WTC11 (cell line): ENCODE data around the gene KBTBD12.
"Not testable (repeated sequence)": the region's sequence is repeated elsewhere in the genome, so short reads cannot be mapped to it uniquely, and the experiment has no call there.

ENCODE experiments used
- ATF1 ChIP-seq: sonication (generic); formaldehyde crosslinking; IDR thresholded peaks from 2 replicates; pipeline ENCODE4 v1.8.1; 2023; ENCODE audit warnings: mild to moderate bottlenecking, moderate library complexity, missing genetic modification reagents
- ATF2 ChIP-seq: sonication (generic); formaldehyde crosslinking; IDR thresholded peaks from 2 replicates; pipeline ENCODE4 v1.8.1; 2022; ENCODE audit warnings: low read depth, missing genetic modification reagents, borderline replicate concordance
- CTCF ChIP-seq: fragments of 200-600 bp; IDR thresholded peaks from 2 replicates; pipeline ENCODE4 v1.8.0; 2022; ENCODE audit warnings: antibody characterized with exemption
- ETV6 ChIP-seq: sonication (generic); formaldehyde crosslinking; IDR thresholded peaks from 2 replicates; pipeline ENCODE4 v1.8.1; 2022; ENCODE audit warnings: mild to moderate bottlenecking, missing genetic modification reagents
- GRHL2 ChIP-seq: fragments of 250-450 bp; sonication (Bioruptor Pico); IDR thresholded peaks from 2 replicates; pipeline ENCODE4 v1.8.0; 2022; ENCODE audit warnings: mild to moderate bottlenecking, moderate library complexity; ENCODE audit not compliant: insufficient replicate concordance, severe bottlenecking
- IRF2 ChIP-seq: sonication (generic); formaldehyde crosslinking; IDR thresholded peaks from 2 replicates; pipeline ENCODE4 v1.8.0; 2022; ENCODE audit warnings: low read depth, missing genetic modification reagents, borderline replicate concordance
- MAX ChIP-seq: sonication (generic); formaldehyde crosslinking; IDR thresholded peaks from 2 replicates; pipeline ENCODE4 v1.8.0; 2022; ENCODE audit warnings: mild to moderate bottlenecking, missing genetic modification reagents
- SMAD4 ChIP-seq: sonication (generic); formaldehyde crosslinking; IDR thresholded peaks from 2 replicates; pipeline ENCODE4 v1.8.0; 2022; ENCODE audit warnings: mild to moderate bottlenecking, missing genetic modification reagents
- TEAD1 ChIP-seq: sonication (generic); formaldehyde crosslinking; IDR thresholded peaks from 2 replicates; pipeline ENCODE4 v1.8.0; 2022; ENCODE audit warnings: mild to moderate bottlenecking, missing genetic modification reagents
- USF1 ChIP-seq: sonication (generic); formaldehyde crosslinking; IDR thresholded peaks from 2 replicates; pipeline ENCODE4 v1.8.0; 2022; ENCODE audit warnings: mild to moderate bottlenecking, missing genetic modification reagents
- ZNF512 ChIP-seq: sonication (generic); formaldehyde crosslinking; IDR thresholded peaks from 2 replicates; pipeline ENCODE4 v1.8.1; 2022; ENCODE audit warnings: missing genetic modification reagents, borderline replicate concordance

- not testable (repeated sequence) for TF ChIP-seq CTCF; GRHL2 (CRISPR knock-in tag); ZNF512 (CRISPR knock-in tag); USF1; IRF2 (CRISPR knock-in tag); ETV6 (CRISPR knock-in tag); SMAD4; MAX (CRISPR knock-in tag); ATF2 (CRISPR knock-in tag); TEAD1 (CRISPR knock-in tag); ATF1 (CRISPR knock-in tag)
Observed at GRCh38 chr3:127906653-127907052, 8.4 kb upstream of the KBTBD12 start.
